Pons (tissue), 1 donor: ENCODE measurements around the gene VAV1.
A peak's percentile ranks its signal among the peaks of the same experiment; 100 is the strongest.
"Not testable (repeated sequence)": the region's sequence is repeated elsewhere in the genome, so short reads cannot be mapped to it uniquely, and the experiment has no call there.

Experiments
- DNase-seq: peaks from one replicate; pipeline ENCODE4 v3.0.0-alpha.2; 2016; ENCODE audit warnings: low spot score

VAV1 gene

GRCh38 chr19:6790194-6791128 is 18.0 kb downstream of the VAV1 start:
- no peak for DNase-seq

GRCh38 chr19:6791237-6791636 is 18.7 kb downstream of the VAV1 start:
- DNase-seq, result no peak

- no peak for DNase-seq
Measured at GRCh38 chr19:6793411-6793810, 20.9 kb downstream of the VAV1 start.

- no peak for DNase-seq
Measured at GRCh38 chr19:6793973-6794372, 21.5 kb downstream of the VAV1 start.

- DNase-seq, result no peak
Measured at GRCh38 chr19:6794686-6795431, 22.4 kb downstream of the VAV1 start.

GRCh38 chr19:6796278-6796677 is 23.8 kb downstream of the VAV1 start:
- no peak for DNase-seq

- DNase-seq, result no peak
Measured at GRCh38 chr19:6797646-6798045, 25.1 kb downstream of the VAV1 start.

- DNase-seq, result not testable (repeated sequence)
Measured at GRCh38 chr19:6800160-6800790, 27.8 kb downstream of the VAV1 start.

- DNase-seq, result no peak
Measured at GRCh38 chr19:6800991-6801484, 28.5 kb downstream of the VAV1 start.

- peak; percentile 64 for DNase-seq
Measured at GRCh38 chr19:6801485-6802086, 29.1 kb downstream of the VAV1 start.

- DNase-seq, result peak; percentile 68
Measured at GRCh38 chr19:6802336-6803035, 30.0 kb downstream of the VAV1 start.

- peak; percentile 3 for DNase-seq
Measured at GRCh38 chr19:6803036-6803404, 30.5 kb downstream of the VAV1 start.

- no peak for DNase-seq
Measured at GRCh38 chr19:6806488-6806887, 34.0 kb downstream of the VAV1 start.

- no peak for DNase-seq
Measured at GRCh38 chr19:6807291-6807690, 34.8 kb downstream of the VAV1 start.

GRCh38 chr19:6808494-6808893 is 36.0 kb downstream of the VAV1 start:
- DNase-seq, result no peak

GRCh38 chr19:6809262-6809661 is 36.8 kb downstream of the VAV1 start:
- DNase-seq, result no peak

- DNase-seq, result no peak
Measured at GRCh38 chr19:6811378-6811777, 38.9 kb downstream of the VAV1 start.

- DNase-seq, result peak; percentile 14
Measured at GRCh38 chr19:6811906-6812305, 39.4 kb downstream of the VAV1 start.

- no peak for DNase-seq
Measured at GRCh38 chr19:6812612-6813011, 40.1 kb downstream of the VAV1 start.

- DNase-seq, result no peak
Measured at GRCh38 chr19:6813659-6814058, 41.2 kb downstream of the VAV1 start.

- no peak for DNase-seq
Measured at GRCh38 chr19:6817179-6817578, 44.7 kb downstream of the VAV1 start.
